ENCODE measurements around the gene AP1B1. TPM values are rescaled to one million over a fixed set of nuclear protein-coding genes. Genes with fewer than 3 reads are reported as not detected.

The AP1B1 gene
- total RNA-seq, 4 donors from 2014 or later: 50.9 to 74.1 (median 55.8) TPM

GRCh38 chr22:29325785-29326315 is 62.5 kb downstream of the AP1B1 start:
- Histone ChIP-seq H3K9me3 (no peaks in the 10 kb centered on the region), H3K27me3 (no peaks in the 10 kb centered on the region), H3K4me1 (peaks cover 0 to 15% (median 0%) of the 10 kb centered on the region in 3 donors), H3K4me3 (no peak overlapping the region), H3K27ac (no peak overlapping the region), H3K36me3 (peaks cover 0 to 45% of the 10 kb centered on the region in 2 donors)
- TF ChIP-seq EP300 (IDR thresholded peaks at IDR 0.05) (no peak), CTCF (IDR thresholded peaks at IDR 0.05) (no peak), POLR2A (IDR thresholded peaks at IDR 0.05) (no peak), POLR2AphosphoS5 (IDR thresholded peaks at IDR 0.05) (no peak)
- ATAC-seq: no peak
- 10 to 44% methylated on average over 2 to 6 of the region's 9 CpGs for WGBS, 2 donors (ENCODE audit: low coverage in 1 of 2)

- no peak for ATAC-seq
- Histone ChIP-seq H3K36me3 (peaks cover 0 to 40% of the 10 kb centered on the region in 2 donors), H3K27ac (no peak overlapping the region), H3K4me1 (peaks cover 0 to 10% (median 0%) of the 10 kb centered on the region in 3 donors), H3K9me3 (no peaks in the 10 kb centered on the region), H3K4me3 (no peak overlapping the region), H3K27me3 (no peaks in the 10 kb centered on the region)
- WGBS, 2 donors (ENCODE audit: low coverage in 1 of 2): 75 to 78% methylated on average over 5 to 6 of the region's 8 CpGs
- TF ChIP-seq CTCF (IDR thresholded peaks at IDR 0.05) (no peak), EP300 (IDR thresholded peaks at IDR 0.05) (no peak), POLR2AphosphoS5 (IDR thresholded peaks at IDR 0.05) (no peak), POLR2A (IDR thresholded peaks at IDR 0.05) (no peak)
These were observed 63.0 kb downstream of the AP1B1 start for GRCh38 chr22:29325356-29325755.

DNA sequence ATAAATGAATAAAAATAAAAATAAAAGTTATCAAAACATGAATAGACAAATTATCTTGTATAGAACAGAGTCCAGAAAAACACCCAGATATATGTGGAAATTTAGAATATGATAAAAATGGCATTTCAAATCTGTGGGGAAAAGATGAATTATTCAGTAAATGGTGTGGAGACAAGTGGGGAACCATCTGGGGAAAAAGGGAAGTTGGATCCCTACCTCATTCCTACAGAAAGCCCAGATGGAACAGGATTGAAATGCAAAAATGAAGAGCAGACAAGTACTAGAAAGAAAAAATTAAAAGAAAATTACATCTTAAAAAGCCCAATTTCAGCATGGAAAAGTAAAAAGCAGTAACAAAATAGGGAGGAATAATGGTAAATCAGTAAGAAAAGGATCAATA is 64.7 kb downstream of the AP1B1 start:
- no peak for TF ChIP-seq CTCF (IDR thresholded peaks at IDR 0.05)
- no peak for TF ChIP-seq EP300 (IDR thresholded peaks at IDR 0.05)
- no peak for TF ChIP-seq POLR2A (IDR thresholded peaks at IDR 0.05)
- TF ChIP-seq POLR2AphosphoS5 (IDR thresholded peaks at IDR 0.05): no peak
- H3K4me3 ChIP-seq: no peak overlapping the region
- no peaks in the 10 kb centered on the region for H3K27me3 ChIP-seq
- peaks cover 0 to 7% (median 0%) of the 10 kb centered on the region in 3 donors for H3K4me1 ChIP-seq
- H3K36me3 ChIP-seq: peaks cover 0 to 23% of the 10 kb centered on the region in 2 donors
- H3K9me3 ChIP-seq: no peaks in the 10 kb centered on the region
- ATAC-seq: no peak
- no peak overlapping the region for H3K27ac ChIP-seq

DNA sequence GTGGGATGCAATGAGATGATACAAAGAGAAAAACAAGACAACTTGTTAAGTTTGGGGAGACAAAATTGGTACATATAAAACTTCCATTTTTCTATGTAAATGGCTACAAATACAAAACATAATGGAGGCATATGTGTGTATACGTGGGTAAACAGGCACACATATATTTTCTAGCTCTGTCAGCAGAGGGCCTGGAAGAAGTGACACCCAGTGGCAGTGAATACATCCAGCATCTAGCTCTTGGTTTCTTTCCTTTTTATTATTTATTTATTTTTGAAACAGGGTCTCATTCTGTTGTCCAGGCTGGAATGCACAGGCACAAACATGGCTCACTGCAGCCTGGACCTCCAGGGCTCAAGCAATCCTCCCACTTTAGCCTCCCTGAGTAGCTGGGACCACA is 67.8 kb downstream of the AP1B1 start:
- no peak for ATAC-seq

More for the DNA sequence above, 67.8 kb downstream of the AP1B1 start:
- Histone ChIP-seq H3K4me3 (no peak overlapping the region), H3K27ac (no peak overlapping the region), H3K9me3 (no peaks in the 10 kb centered on the region), H3K27me3 (peaks cover 13% of the 10 kb centered on the region), H3K36me3 (no peaks in the 10 kb centered on the region), H3K4me1 (peaks cover 0 to 6% (median 3%) of the 10 kb centered on the region in 3 donors)
- 63 to 69% methylated on average over 1 of the region's 1 CpG for WGBS, 2 donors (ENCODE audit: low coverage in 1 of 2)
- no peak for TF ChIP-seq EP300 (IDR thresholded peaks at IDR 0.05)
- no peak for TF ChIP-seq POLR2AphosphoS5 (IDR thresholded peaks at IDR 0.05)
- TF ChIP-seq POLR2A (IDR thresholded peaks at IDR 0.05): no peak
- TF ChIP-seq CTCF (IDR thresholded peaks at IDR 0.05): no peak
